ENCODE results near the gene NR2F2. TPM values are rescaled to one million over a fixed set of nuclear protein-coding genes. Genes with fewer than 3 reads are reported as not detected.

Gene NR2F2
- total RNA-seq, 1 experiment from 2014 or later = 53.7 TPM

DNA sequence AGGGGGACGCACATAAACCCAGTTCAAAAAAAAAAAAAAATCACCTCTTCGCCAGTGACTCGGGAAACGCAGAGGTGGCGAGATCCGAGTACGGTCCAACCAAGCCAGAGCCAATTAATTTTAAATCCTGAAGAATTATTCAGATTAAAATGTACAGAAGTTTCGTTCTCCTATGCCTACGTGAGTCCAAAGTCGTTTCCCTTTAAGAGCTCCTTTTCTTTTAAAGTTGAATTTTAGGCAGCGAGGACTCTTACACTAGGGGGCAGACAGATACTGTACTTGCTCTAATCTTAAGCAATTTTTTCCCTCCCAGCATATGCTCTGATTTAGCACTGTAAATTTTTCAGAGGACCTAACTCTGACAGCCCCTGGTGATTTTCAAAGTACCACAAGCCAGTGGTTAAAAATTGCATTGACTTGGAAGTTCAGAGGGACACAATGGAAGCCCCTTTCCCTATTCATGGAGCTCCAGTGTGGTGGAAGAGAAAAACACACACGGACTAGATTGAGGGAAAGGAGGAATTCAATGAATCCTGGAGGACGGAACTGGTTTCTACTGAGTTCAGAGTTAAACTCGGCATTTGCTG lies 3.3 kb upstream of the NR2F2 start:
- Histone ChIP-seq H3K36me3 (ENCODE audit: control insufficient read depth, insufficient read depth, low read length) (no peaks in the 10 kb centered on the region), H3K4me3 (ENCODE audit: low read depth in 2 of 2, low read length in 2 of 2) (peak overlapping the region; percentile 56 to 88), H3K4me1 (ENCODE audit: control insufficient read depth, insufficient read depth, low read length) (peaks cover 54% of the 10 kb centered on the region), H3K9me3 (ENCODE audit: control insufficient read depth, insufficient read depth, low read depth, low read length) (no peaks in the 10 kb centered on the region), H3K27ac (ENCODE audit: low read length) (peak overlapping the region; percentile 92), H3K27me3 (ENCODE audit: control insufficient read depth, insufficient read depth, low read length) (no peaks in the 10 kb centered on the region)
- ChIA-PET CTCF (interaction anchor here (0.5 to 1.7 kb wide), 26 partner anchors 9 to 1658 kb away, joined by 3 to 15 read pairs (median 5); no protein-coding TSS in a partner anchor), POLR2A (interaction anchor here (0.6 to 0.7 kb wide), 3 partner anchors 93 to 557 kb away, joined by 3 to 8 read pairs (median 4); no protein-coding TSS in a partner anchor)
- ATAC-seq (peak; percentile 47), DNase-seq (ENCODE audit: low read depth, low spot score) (no peak)
- no peak for TF ChIP-seq POLR2AphosphoS5 (IDR thresholded peaks at IDR 0.05; ENCODE audit: low read depth, low read length)
- TF ChIP-seq, protein P1, sequence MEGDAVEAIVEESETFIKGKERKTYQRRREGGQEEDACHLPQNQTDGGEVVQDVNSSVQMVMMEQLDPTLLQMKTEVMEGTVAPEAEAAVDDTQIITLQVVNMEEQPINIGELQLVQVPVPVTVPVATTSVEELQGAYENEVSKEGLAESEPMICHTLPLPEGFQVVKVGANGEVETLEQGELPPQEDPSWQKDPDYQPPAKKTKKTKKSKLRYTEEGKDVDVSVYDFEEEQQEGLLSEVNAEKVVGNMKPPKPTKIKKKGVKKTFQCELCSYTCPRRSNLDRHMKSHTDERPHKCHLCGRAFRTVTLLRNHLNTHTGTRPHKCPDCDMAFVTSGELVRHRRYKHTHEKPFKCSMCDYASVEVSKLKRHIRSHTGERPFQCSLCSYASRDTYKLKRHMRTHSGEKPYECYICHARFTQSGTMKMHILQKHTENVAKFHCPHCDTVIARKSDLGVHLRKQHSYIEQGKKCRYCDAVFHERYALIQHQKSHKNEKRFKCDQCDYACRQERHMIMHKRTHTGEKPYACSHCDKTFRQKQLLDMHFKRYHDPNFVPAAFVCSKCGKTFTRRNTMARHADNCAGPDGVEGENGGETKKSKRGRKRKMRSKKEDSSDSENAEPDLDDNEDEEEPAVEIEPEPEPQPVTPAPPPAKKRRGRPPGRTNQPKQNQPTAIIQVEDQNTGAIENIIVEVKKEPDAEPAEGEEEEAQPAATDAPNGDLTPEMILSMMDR (IDR thresholded peaks at IDR 0.05) = peak; percentile 83
- TF ChIP-seq TCF7L2 (IDR thresholded peaks at IDR 0.05; ENCODE audit: low read depth, low read length) = no peak
- TF ChIP-seq, protein P2, sequence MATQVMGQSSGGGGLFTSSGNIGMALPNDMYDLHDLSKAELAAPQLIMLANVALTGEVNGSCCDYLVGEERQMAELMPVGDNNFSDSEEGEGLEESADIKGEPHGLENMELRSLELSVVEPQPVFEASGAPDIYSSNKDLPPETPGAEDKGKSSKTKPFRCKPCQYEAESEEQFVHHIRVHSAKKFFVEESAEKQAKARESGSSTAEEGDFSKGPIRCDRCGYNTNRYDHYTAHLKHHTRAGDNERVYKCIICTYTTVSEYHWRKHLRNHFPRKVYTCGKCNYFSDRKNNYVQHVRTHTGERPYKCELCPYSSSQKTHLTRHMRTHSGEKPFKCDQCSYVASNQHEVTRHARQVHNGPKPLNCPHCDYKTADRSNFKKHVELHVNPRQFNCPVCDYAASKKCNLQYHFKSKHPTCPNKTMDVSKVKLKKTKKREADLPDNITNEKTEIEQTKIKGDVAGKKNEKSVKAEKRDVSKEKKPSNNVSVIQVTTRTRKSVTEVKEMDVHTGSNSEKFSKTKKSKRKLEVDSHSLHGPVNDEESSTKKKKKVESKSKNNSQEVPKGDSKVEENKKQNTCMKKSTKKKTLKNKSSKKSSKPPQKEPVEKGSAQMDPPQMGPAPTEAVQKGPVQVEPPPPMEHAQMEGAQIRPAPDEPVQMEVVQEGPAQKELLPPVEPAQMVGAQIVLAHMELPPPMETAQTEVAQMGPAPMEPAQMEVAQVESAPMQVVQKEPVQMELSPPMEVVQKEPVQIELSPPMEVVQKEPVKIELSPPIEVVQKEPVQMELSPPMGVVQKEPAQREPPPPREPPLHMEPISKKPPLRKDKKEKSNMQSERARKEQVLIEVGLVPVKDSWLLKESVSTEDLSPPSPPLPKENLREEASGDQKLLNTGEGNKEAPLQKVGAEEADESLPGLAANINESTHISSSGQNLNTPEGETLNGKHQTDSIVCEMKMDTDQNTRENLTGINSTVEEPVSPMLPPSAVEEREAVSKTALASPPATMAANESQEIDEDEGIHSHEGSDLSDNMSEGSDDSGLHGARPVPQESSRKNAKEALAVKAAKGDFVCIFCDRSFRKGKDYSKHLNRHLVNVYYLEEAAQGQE (IDR thresholded peaks at IDR 0.05; ENCODE audit: insufficient read depth in 1 of 2, low read depth in 2 of 2, low read length in 1 of 2) = no peak
- TF ChIP-seq SIN3A (IDR thresholded peaks at IDR 0.05; ENCODE audit: borderline replicate concordance, insufficient read depth, low read depth, low read length) = no peak
- intact Hi-C loops (cut with micrococcal nuclease; ENCODE audit: unreplicated experiment) = loop anchor here (10.0 kb wide), 2 partner anchors 272 to 1302 kb away; no protein-coding TSS in a partner anchor
- in situ Hi-C loops (cut with HindIII; ENCODE audit: low pct_unique_long_range_greater_than_20kb, low sequenced_read_pairs) = no loop called here
- BruUV-seq (replicated peaks) = no TSS peak

DNA sequence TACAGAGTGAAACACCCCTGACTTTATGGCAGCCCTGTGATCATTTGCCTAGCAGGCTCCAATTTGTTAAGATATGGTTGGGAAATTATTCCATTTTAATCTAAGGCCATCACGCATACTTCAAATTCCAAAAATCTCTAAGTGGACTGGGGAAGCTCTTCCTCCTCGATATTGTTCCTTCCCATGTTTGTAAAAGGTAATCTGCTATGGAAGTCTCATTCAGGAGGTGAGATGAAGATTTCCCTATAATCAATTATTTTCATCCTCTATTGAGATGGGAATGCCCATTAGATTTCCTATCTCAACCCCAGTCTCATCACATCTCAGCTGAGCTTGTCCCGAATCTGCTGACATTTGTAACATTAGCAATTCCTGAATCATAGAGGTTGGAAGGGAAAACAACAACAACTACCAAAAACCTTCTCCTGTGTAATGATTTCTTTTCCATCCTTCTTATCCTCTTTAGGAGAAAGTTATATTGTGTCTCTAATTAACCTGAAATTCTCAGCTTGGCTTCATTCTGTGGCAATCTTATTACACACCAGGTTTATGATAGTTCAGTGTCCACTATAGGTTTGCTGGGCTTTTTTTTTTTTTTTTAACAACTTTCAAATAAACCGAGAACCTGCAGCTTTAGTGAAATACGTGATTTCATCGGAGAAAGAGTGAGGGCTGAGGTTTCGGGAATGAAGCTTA lies 2.2 kb upstream of the NR2F2 start:
- in situ Hi-C loops (cut with HindIII; ENCODE audit: low pct_unique_long_range_greater_than_20kb, low sequenced_read_pairs) = no loop called here
- CTCF ChIA-PET = interaction anchor here (0.6 to 1.7 kb wide), 4 partner anchors 9 to 1663 kb away, joined by 3 to 15 read pairs (median 7); no protein-coding TSS in a partner anchor

More for the DNA sequence above, 2.2 kb upstream of the NR2F2 start:
- Histone ChIP-seq H3K4me3 (ENCODE audit: low read depth in 2 of 2, low read length in 2 of 2) (peak overlapping the region; percentile 56 to 85; a peak in 3 of 4 replicates), H3K36me3 (ENCODE audit: control insufficient read depth, insufficient read depth, low read length) (no peaks in the 10 kb centered on the region; the same call in 1 of the 2 replicates), H3K4me1 (ENCODE audit: control insufficient read depth, insufficient read depth, low read length) (peaks cover 49% of the 10 kb centered on the region), H3K9me3 (ENCODE audit: control insufficient read depth, insufficient read depth, low read depth, low read length) (no peaks in the 10 kb centered on the region), H3K27me3 (ENCODE audit: control insufficient read depth, insufficient read depth, low read length) (no peaks in the 10 kb centered on the region), H3K27ac (ENCODE audit: low read length) (peak overlapping the region; percentile 92)
- POLR2A ChIA-PET = interaction anchor here (0.8 kb wide), 1 partner anchor 12 kb away, joined by 5 read pairs; no protein-coding TSS in a partner anchor
- intact Hi-C loops (cut with micrococcal nuclease; ENCODE audit: unreplicated experiment) = loop anchor here (10.0 kb wide), 2 partner anchors 274 to 1304 kb away; no protein-coding TSS in a partner anchor
- TF ChIP-seq, protein P2 (IDR thresholded peaks at IDR 0.05; ENCODE audit: insufficient read depth in 1 of 2, low read depth in 2 of 2, low read length in 1 of 2) = no peak
- TF ChIP-seq TCF7L2 (IDR thresholded peaks at IDR 0.05; ENCODE audit: low read depth, low read length) = no peak
- no peak for TF ChIP-seq POLR2AphosphoS5 (IDR thresholded peaks at IDR 0.05; ENCODE audit: low read depth, low read length)
- no peak for TF ChIP-seq SIN3A (IDR thresholded peaks at IDR 0.05; ENCODE audit: borderline replicate concordance, insufficient read depth, low read depth, low read length)
- TF ChIP-seq, protein P1 (IDR thresholded peaks at IDR 0.05) = no peak
- ATAC-seq (no peak), DNase-seq (ENCODE audit: low read depth, low spot score) (no peak)
- no TSS peak for BruUV-seq (replicated peaks)

Data from Panc1 (cell line).